ENCODE data around the gene PCNX1.

Gene PCNX1

GRCh38 chr14:70888681-70889175, 18.5 kb upstream of the PCNX1 start:
- no peak for DNase-seq (ENCODE audit: low read depth in 2 of 2, low spot score in 1 of 2)

- no peak for DNase-seq (ENCODE audit: low read depth in 2 of 2, low spot score in 1 of 2)
Measured at GRCh38 chr14:70889555-70889954, 17.7 kb upstream of the PCNX1 start.

- DNase-seq (ENCODE audit: low read depth in 2 of 2, low spot score in 1 of 2): no peak
Measured at GRCh38 chr14:70890826-70891659, 16.2 kb upstream of the PCNX1 start.

- DNase-seq (ENCODE audit: low read depth in 2 of 2, low spot score in 1 of 2): no peak
Measured at GRCh38 chr14:70891737-70892136, 15.5 kb upstream of the PCNX1 start.

GRCh38 chr14:70893062-70893845, 14.0 kb upstream of the PCNX1 start:
- DNase-seq (ENCODE audit: low read depth in 2 of 2, low spot score in 1 of 2): no peak

- DNase-seq (ENCODE audit: low read depth in 2 of 2, low spot score in 1 of 2): no peak
Measured at GRCh38 chr14:70893858-70894291, 13.4 kb upstream of the PCNX1 start.

GRCh38 chr14:70894868-70895267, 12.4 kb upstream of the PCNX1 start:
- no peak for DNase-seq (ENCODE audit: low read depth in 2 of 2, low spot score in 1 of 2)

GRCh38 chr14:70896317-70896716, 10.9 kb upstream of the PCNX1 start:
- DNase-seq (ENCODE audit: low read depth in 2 of 2, low spot score in 1 of 2): no peak

GRCh38 chr14:70896981-70897380, 10.3 kb upstream of the PCNX1 start:
- DNase-seq (ENCODE audit: low read depth in 2 of 2, low spot score in 1 of 2): no peak

- no peak for DNase-seq (ENCODE audit: low read depth in 2 of 2, low spot score in 1 of 2)
Measured at GRCh38 chr14:70897464-70897863, 9.8 kb upstream of the PCNX1 start.

GRCh38 chr14:70898111-70898745, 9.0 kb upstream of the PCNX1 start:
- no peak for DNase-seq (ENCODE audit: low read depth in 2 of 2, low spot score in 1 of 2)

- DNase-seq (ENCODE audit: low read depth in 2 of 2, low spot score in 1 of 2): no peak
Measured at GRCh38 chr14:70901269-70901668, 6.0 kb upstream of the PCNX1 start.

GRCh38 chr14:70902184-70902583, 5.1 kb upstream of the PCNX1 start:
- no peak for DNase-seq (ENCODE audit: low read depth in 2 of 2, low spot score in 1 of 2)

GRCh38 chr14:70904373-70904772, 2.9 kb upstream of the PCNX1 start:
- DNase-seq (ENCODE audit: low read depth in 2 of 2, low spot score in 1 of 2): no peak

GRCh38 chr14:70905301-70905700, 2.0 kb upstream of the PCNX1 start:
- DNase-seq (ENCODE audit: low read depth in 2 of 2, low spot score in 1 of 2): no peak

- DNase-seq (ENCODE audit: low read depth in 2 of 2, low spot score in 1 of 2): no peak
Measured at GRCh38 chr14:70906793-70907175, 475 bp upstream of the PCNX1 start.

- peak in 1 of 2 donors; percentile 40 for DNase-seq (ENCODE audit: low read depth in 2 of 2, low spot score in 1 of 2)
Measured at GRCh38 chr14:70907996-70908934, 1.0 kb downstream of the PCNX1 start.

GRCh38 chr14:70908935-70909641, 1.8 kb downstream of the PCNX1 start:
- no peak for DNase-seq (ENCODE audit: low read depth in 2 of 2, low spot score in 1 of 2)

- DNase-seq (ENCODE audit: low read depth in 2 of 2, low spot score in 1 of 2): no peak
Measured at GRCh38 chr14:70909733-70910614, 2.7 kb downstream of the PCNX1 start.
